ENCODE data around the gene C3orf85. TPM values are rescaled to one million over a fixed set of nuclear protein-coding genes. Genes with fewer than 3 reads are reported as not detected.

The C3orf85 gene
- total and polyA plus RNA-seq, 12 donors = not detected

- intact Hi-C loops (cut with DNase I) = no loop called here
- H3K36me3 ChIP-seq (replicated peaks in 1 of 2) = no peaks in the 10 kb centered on the region
- TF ChIP-seq POLR2A (IDR thresholded peaks at IDR 0.05) (no peak), CTCF (IDR thresholded peaks at IDR 0.05) (no peak)
- no peaks in the 10 kb centered on the region for H3K27me3 ChIP-seq
- H3K4me3 ChIP-seq = no peak overlapping the region
- no peak overlapping the region for H3K27ac ChIP-seq
- H3K9me3 ChIP-seq (replicated peaks in 1 of 3) = no peaks in the 10 kb centered on the region
- H3K4me1 ChIP-seq (replicated peaks in 1 of 2) = no peaks in the 10 kb centered on the region
- DNase-seq = no peak
Measured at GRCh38 chr3:109184726-109185125, 48.2 kb downstream of the C3orf85 start.

- intact Hi-C loops (cut with DNase I) = no loop called here
- Histone ChIP-seq H3K27ac (no peak overlapping the region), H3K27me3 (no peaks in the 10 kb centered on the region), H3K36me3 (replicated peaks in 1 of 2) (no peaks in the 10 kb centered on the region), H3K4me1 (replicated peaks in 1 of 2) (no peaks in the 10 kb centered on the region), H3K4me3 (no peak overlapping the region), H3K9me3 (replicated peaks in 1 of 3) (no peaks in the 10 kb centered on the region)
- TF ChIP-seq CTCF (IDR thresholded peaks at IDR 0.05) (no peak), POLR2A (IDR thresholded peaks at IDR 0.05) (no peak)
- WGBS, 4 donors = 91 to 95% (median 92%) methylated on average over 5 of the region's 5 CpGs
- no peak for DNase-seq
Measured at GRCh38 chr3:109187390-109187789, 50.9 kb downstream of the C3orf85 start.

GRCh38 chr3:109188741-109189140 is 52.2 kb downstream of the C3orf85 start:
- no peak overlapping the region for H3K27ac ChIP-seq
- intact Hi-C loops (cut with DNase I) = no loop called here
- no peak overlapping the region for H3K4me3 ChIP-seq
- no peak for TF ChIP-seq CTCF (IDR thresholded peaks at IDR 0.05)
- TF ChIP-seq POLR2A (IDR thresholded peaks at IDR 0.05) = no peak
- no peaks in the 10 kb centered on the region for H3K4me1 ChIP-seq (replicated peaks in 1 of 2)
- no peaks in the 10 kb centered on the region for H3K27me3 ChIP-seq
- 54 to 73% (median 64%) methylated on average over 4 to 6 of the region's 6 CpGs for WGBS, 4 donors
- no peak for DNase-seq
- H3K36me3 ChIP-seq (replicated peaks in 1 of 2) = no peaks in the 10 kb centered on the region
- no peaks in the 10 kb centered on the region for H3K9me3 ChIP-seq (replicated peaks in 1 of 3)

GRCh38 chr3:109191421-109191820 is 54.9 kb downstream of the C3orf85 start:
- H3K9me3 ChIP-seq (replicated peaks in 1 of 3) = no peaks in the 10 kb centered on the region
- no peak for DNase-seq
- no peak overlapping the region for H3K4me3 ChIP-seq
- intact Hi-C loops (cut with DNase I) = no loop called here
- H3K4me1 ChIP-seq (replicated peaks in 1 of 2) = no peaks in the 10 kb centered on the region
- TF ChIP-seq POLR2A (IDR thresholded peaks at IDR 0.05) (no peak), CTCF (IDR thresholded peaks at IDR 0.05) (no peak)
- no peak overlapping the region for H3K27ac ChIP-seq
- H3K27me3 ChIP-seq = no peaks in the 10 kb centered on the region
- WGBS, 4 donors = 92 to 97% (median 96%) methylated on average over 1 of the region's 1 CpG
- no peaks in the 10 kb centered on the region for H3K36me3 ChIP-seq (replicated peaks in 1 of 2)

Data from adrenal gland (tissue), 12 donors.